Measurements from ENCODE around the gene ANKRD23.
"Not testable (repeated sequence)": the region's sequence is repeated elsewhere in the genome, so short reads cannot be mapped to it uniquely, and the experiment has no call there.

ANKRD23 gene

GRCh38 chr2:96843538-96844268 lies at the start of gene ANKRD23:
TSS of gene ANKRD23 (minus strand) at chr2:96844021. CDS start at chr2:96843992, 29 bp downstream.
- DNase-seq (ENCODE audit: low read depth in 4 of 4, low spot score in 1 of 4) = no peak

GRCh38 chr2:96891591-96892333 lies 47.9 kb upstream of the ANKRD23 start:
- no peak for DNase-seq (ENCODE audit: low read depth in 4 of 4, low spot score in 1 of 4)

- DNase-seq (ENCODE audit: low read depth in 4 of 4, low spot score in 1 of 4) = no peak
These were observed 47.0 kb upstream of the ANKRD23 start for GRCh38 chr2:96890726-96891385.

GRCh38 chr2:96890252-96890651 lies 46.4 kb upstream of the ANKRD23 start:
- no peak for DNase-seq (ENCODE audit: low read depth in 4 of 4, low spot score in 1 of 4)

GRCh38 chr2:96889502-96889901 lies 45.7 kb upstream of the ANKRD23 start:
- not testable (repeated sequence) for DNase-seq (ENCODE audit: low read depth in 4 of 4, low spot score in 1 of 4)

DNA sequence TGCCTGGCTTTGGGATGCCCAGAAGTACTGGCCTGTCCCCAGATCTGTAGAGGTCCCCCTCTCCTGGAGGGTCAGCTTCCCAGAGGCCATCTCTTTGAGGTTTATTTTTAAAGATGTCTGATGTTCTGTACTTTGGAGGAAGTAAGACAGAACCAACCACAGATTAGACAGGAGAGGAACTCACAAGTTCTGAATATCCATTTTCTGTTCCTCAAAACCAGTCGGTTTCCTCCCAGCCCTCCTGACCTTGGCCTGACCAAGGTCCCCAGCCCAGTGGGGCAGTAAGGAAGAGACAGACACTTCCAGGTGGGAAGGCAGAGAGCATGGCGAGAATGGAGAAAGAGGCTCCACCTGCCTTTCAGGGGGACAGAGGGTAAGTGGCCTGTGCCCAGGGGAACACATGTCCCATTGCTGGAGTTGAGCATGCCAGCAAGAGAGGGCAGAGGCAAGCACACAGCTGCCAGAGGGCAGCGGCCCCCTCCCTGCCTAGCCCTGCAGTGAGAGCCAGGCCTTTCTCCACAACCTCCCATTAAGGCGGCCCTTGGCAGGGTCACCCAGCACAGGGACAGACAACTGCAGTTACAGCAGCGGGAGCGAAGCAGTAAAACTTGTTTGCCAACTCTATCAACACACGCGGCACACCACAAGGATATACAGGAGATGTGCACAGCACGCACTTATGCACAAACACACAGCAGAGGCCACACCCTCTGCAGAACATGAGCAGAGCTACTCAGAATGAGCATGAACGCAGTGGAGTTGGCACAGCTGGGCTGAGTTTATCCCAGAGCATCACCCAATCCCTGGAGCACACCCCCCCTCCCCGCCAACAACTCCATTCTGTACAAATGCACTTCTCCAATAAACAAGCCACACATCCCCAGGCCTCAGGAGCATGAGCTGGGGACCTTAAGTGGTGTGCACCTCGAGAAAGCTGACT lies 44.5 kb upstream of the ANKRD23 start:
- DNase-seq (ENCODE audit: low read depth in 4 of 4, low spot score in 1 of 4) = no peak

- DNase-seq (ENCODE audit: low read depth in 4 of 4, low spot score in 1 of 4) = no peak
These were observed 43.7 kb upstream of the ANKRD23 start for GRCh38 chr2:96887493-96888012.

DNA sequence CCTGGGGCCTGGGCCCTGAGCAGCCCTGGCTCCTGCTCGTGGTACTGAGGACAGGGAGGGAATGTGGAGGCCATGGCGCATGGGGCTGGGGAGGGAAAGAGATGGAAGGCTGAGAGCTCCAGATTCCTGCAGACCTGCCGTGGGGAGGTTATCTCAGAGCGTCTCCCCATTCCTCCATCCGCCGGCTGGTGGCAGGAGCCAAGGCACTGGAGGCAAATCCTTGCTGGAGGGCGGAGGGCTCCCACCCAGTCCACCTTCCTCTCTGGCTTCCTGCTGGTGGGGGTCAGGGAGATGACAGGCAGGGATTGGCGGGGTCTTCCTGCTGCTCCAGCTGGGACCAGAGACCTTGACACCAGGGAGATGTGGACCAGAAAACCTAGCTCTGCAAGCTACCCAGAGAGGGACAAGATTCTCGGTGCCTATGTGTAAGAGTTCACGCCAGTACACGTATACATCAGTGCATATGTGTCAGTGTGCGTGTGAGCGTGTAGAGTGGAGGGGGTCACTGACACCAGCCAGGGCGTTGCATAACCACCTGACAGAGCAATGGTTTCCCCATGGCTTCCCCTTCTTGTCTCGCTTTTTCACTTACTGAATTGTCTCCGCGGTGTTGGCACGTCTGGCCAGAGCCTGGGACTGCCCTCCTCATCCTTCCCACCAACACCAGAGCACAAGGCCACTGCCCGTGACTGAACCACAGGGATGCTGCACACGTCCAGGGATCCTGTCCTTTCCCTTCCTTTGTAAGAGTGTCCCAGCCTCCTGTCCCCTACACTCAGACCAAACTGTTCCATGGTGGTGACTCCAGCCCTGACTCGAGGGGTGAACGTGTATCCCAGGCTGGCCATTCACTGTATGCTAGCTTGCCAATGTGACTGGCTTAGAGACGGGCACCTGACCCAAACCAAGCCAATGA lies 41.9 kb upstream of the ANKRD23 start:
- no peak for DNase-seq (ENCODE audit: low read depth in 4 of 4, low spot score in 1 of 4)

DNA sequence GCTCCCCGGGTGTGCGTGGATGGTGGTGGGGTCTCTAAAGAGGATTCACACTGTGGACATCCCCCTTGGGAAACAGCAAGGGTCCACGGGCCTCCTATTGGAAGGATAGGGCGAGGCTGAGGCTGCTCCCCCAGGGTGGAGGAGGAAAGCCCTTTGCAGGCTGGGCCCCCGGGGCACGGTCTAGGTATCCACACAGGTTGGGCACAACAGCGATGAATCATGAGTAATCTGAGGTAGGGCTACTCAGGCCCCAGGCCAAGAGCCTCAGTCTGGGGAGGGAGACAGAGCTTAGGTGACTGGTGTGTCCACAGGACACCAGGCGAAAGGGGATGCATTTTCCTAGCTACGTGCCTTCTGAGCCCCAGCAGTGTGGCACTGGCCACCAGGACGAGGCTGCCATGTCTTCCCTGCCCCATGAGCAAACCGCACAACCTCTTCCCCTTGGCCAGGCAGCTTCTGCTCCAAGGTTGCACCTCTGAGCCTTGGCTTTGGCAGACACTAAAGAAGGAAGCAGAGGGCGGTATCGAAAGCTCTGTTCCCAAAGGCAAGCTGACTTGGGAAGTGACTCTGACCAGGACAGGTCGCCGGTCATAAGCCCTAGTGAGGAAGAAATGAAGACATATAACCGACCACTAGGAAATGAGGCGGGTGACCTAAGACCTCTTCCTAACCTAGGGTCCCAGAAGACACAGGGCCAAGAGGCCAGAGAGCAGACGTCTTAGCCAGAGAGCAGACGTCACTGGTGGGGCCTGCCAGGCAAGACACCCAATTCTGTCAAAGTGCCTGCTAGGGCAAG lies 40.7 kb upstream of the ANKRD23 start:
- DNase-seq (ENCODE audit: low read depth in 4 of 4, low spot score in 1 of 4) = no peak

DNA sequence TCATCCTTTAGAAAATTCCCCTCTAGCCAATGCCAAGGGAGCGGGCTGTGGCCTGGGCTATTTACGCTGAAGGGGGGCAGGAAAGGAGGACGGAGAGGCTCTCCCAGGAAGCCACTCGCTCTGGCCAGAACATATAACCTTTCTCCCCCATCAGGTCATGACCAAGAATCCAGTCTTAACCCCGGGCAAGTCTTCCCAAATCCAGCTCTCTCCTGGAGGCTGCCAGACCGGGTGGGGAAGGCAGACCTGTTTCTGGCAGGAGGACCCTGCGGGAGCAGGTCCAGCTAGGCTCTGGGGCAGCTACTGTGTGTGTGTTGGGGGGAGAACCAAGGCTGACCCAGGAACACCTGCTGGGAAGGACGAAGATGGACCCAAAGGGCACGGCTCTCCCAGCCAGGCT lies 39.5 kb upstream of the ANKRD23 start:
- no peak for DNase-seq (ENCODE audit: low read depth in 4 of 4, low spot score in 1 of 4)

DNA sequence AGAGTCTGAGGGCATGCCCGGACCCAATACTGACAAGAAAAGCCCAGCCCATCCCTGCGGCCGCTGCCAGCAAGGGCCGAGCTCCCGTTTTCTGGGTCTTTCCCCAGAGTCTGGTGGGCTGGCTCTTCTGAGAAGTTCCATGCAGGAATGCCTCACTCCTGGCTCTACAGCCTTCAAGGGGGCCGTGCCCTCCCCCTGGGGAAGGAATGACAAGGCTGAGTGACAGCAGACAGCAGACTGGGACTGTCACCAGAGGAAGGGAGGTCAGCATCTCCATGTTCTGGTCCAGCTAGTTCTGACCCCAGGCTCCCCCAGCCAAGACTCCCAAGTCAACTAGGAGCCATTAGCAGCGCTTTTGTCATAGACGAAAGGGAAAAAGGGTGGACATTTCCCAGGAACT lies 39.1 kb upstream of the ANKRD23 start:
- DNase-seq (ENCODE audit: low read depth in 4 of 4, low spot score in 1 of 4) = no peak

GRCh38 chr2:96882230-96882629 lies 38.4 kb upstream of the ANKRD23 start:
- DNase-seq (ENCODE audit: low read depth in 4 of 4, low spot score in 1 of 4) = no peak

DNA sequence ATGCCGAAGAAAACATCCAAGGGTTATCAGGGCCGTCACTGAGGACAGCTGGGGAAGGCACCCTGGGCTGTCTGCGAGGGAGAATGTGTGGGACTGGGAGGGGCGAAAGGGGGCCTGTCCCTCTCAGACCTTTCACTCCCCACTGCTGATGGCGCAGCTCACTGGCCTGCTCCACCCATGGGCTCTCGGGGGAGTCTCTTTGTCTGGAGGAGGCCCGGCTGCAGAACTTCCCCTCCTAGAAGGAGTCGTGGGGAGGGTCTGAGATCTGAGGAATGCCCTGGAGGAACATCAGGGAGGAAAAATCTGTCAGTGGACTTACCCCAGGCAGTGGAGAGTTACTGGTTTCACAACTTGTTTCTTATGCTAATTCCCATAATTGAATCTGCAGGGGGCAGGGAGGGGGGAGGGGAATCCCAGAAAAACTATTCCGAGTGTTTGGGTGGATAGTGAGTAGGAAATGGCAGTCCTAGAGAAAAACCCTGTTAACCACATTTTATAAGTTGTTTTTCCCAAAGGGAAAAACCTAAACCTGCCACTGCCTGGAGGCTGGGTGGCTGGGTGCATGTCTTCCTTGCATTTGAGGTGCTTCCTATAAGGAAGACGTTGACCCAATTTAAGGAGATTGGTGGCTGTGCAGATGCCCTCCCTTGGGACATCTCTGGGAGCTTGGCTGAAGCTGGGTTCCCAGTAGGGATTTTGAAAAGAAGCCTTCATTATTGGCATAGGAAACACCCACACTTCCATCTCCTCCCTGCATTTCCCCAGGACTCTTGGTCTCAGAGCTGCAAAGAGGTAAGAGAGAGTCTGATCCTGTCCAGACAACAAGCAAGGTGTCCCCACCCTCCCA lies 37.8 kb upstream of the ANKRD23 start:
- no peak for DNase-seq (ENCODE audit: low read depth in 4 of 4, low spot score in 1 of 4)

- DNase-seq (ENCODE audit: low read depth in 4 of 4, low spot score in 1 of 4) = no peak
These were observed 37.1 kb upstream of the ANKRD23 start for GRCh38 chr2:96880891-96881273.

DNA sequence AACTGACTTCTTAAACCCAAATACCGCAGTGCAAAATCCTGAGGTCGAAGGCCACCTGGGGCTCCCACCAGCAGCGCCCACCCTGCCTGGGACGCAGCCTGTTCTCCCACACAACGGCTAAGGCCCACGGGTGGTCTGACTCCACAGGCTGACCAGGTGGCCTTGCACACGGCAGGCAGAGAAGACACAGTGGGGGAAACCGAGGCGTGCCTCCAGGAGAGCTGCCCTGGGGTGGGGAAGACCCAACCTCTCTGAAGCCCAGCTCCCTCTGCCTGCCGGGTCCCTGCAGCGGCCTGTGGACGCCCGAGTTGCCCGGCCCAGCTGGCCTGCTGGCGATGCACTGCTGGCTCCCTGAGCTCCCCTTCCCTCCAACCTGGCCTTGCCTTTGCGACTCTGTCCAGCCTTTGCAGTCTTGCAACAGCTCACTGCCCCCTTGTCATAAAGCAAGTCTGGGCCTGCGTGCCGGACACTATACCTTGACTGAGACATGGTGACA lies 35.8 kb upstream of the ANKRD23 start:
- no peak for DNase-seq (ENCODE audit: low read depth in 4 of 4, low spot score in 1 of 4)

DNA sequence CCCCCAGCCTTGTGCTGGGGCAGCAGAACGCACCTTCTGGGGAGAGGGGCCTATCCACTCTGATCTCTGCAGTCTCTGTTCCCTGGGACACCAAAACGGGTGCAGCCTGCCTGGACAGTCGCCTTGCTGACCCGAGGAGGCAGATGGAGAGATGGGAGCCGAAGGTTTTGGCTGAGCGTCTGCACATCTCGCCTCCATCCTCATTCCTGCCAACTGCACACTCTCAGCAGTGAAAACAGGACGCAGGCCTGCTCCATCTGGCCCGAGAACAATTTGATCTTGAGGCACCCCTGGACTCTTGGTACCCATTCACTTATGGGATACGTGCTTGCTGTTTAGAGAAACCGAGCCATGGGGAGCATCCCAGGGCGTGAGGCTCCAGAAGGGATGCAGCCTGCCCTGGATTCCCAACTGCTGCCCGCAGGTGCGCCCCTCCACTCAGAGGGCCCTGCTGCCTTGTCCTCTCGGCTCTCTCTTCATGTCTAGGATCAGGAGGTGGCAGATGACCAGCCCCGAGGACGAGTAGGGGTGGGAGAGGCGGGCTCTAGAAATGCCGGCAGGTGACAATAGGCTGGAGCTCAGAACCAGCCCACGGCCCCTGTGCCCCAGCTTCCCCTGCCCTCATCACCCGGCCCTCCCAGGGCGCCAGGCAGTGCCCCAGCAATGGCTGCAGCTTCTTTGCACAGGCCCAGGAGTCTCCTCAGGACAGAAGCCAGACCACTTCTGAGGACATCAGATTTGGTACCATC lies 35.1 kb upstream of the ANKRD23 start:
- DNase-seq (ENCODE audit: low read depth in 4 of 4, low spot score in 1 of 4) = no peak

DNA sequence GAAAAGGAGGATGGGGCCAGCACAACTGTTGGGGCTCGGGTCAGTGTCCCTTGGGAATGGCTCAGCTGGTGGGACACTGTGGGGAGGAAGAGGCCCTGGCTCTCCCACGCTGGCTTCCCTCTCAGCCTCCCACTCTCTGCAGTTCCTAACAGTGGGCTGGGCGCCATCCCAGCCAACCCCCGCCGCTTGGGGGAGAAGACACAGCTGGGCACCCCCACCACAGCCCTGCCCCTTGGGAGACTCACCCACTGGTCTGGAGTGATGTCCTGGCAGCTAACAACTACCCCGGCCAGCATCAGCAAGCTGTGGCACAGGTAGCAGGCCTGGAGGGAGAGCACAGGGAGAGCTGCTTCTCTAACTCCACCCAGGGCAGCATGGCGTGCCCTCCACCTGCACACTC lies 34.4 kb upstream of the ANKRD23 start:
- no peak for DNase-seq (ENCODE audit: low read depth in 4 of 4, low spot score in 1 of 4)
